K562 (cell line): ENCODE data around the gene SLC22A23. TPM values are rescaled to one million over a fixed set of nuclear protein-coding genes. Genes with fewer than 3 reads are reported as not detected.

Experiments used
- ATAC-seq: fragments of 200-7000 bp; cut with Tn5 transposase; 3 replicates; pipeline ENCODE4 v1.9.1; 2020; ENCODE audit warnings: moderate library complexity
- BruUV-seq: library from RNA; stranded (reverse); fragments of 400-500 nt; replicated peaks from 2 replicates; lab custom pipeline; 2021; lab: Mats Ljungman, UMichigan
- CTCF ChIA-PET: fragments of 300-600 bp; formaldehyde crosslinking; extraction: SDS; loops from one replicate; lab custom pipeline; 2021; ENCODE audit warnings: low intra/inter-chr PET ratio; lab: Yijun Ruan, JAX
- POLR2A ChIA-PET: fragments of 300-600, 350-650 bp; sonication (Branson Sonifier 250); formaldehyde crosslinking; extraction: SDS; loops from one replicate; lab custom pipeline; 2021; ENCODE audit warnings: antibody characterized with exemption, inconsistent platforms; lab: Yijun Ruan, JAX
- DNase-seq, 4 experiments: peaks; one replicate each; pipeline versions ENCODE4 v3.0.0 to v3.0.0-alpha.2; 2011 to 2018; ENCODE audit warnings: low spot score in 3 of 4, mixed read lengths in 3 of 4; ENCODE audit errors: extremely low read depth in 1 of 4
- FAIRE-seq: peaks from 2 replicates; lab custom pipeline; 2011; peaks lifted over from hg19 to GRCh38; lab: Jason Lieb, UNC
- H2AFZ ChIP-seq: 2 replicates; pipeline ENCODE4 v1.6.0; 2011; ENCODE audit warnings: low read depth, low read length, control low read depth, inconsistent platforms
- H3K27ac ChIP-seq: fragments of 200-600 bp; 3 replicates; pipeline ENCODE4 v1.8.0; 2011; ENCODE audit warnings: low read depth, mild to moderate bottlenecking, control low read depth, inconsistent platforms, low read length, moderate library complexity, mixed read lengths; ENCODE audit errors: extremely low read depth
- H3K27me3 ChIP-seq, 2 experiments: fragments of 300-600 bp in 1 of 2; 2 replicates in 1 of 2; 3 replicates in 1 of 2; pipeline versions ENCODE4 v1.6.0 to v1.8.0; 2011; ENCODE audit warnings: inconsistent platforms in 2 of 2, low read length in 2 of 2, mild to moderate bottlenecking in 1 of 2, mixed read lengths in 1 of 2, moderate library complexity in 1 of 2; ENCODE audit not compliant: control insufficient read depth in 2 of 2, insufficient read depth in 2 of 2
- H3K36me3 ChIP-seq: fragments of 300-600 bp; 3 replicates; pipeline ENCODE4 v1.8.0; 2011; ENCODE audit warnings: mild to moderate bottlenecking, low read length, inconsistent platforms; ENCODE audit not compliant: control insufficient read depth, insufficient read depth
- H3K4me1 ChIP-seq, 2 experiments: fragments of 200-600 bp in 1 of 2; replicated peaks in 1 of 2; 2 replicates in 1 of 2; 3 replicates in 1 of 2; pipeline versions ENCODE4 v1.5.1 to v1.8.0; 2011; ENCODE audit warnings: inconsistent platforms in 2 of 2, low read length in 2 of 2, mild to moderate bottlenecking in 1 of 2, mixed read lengths in 1 of 2, moderate library complexity in 1 of 2; ENCODE audit not compliant: control insufficient read depth in 2 of 2, insufficient read depth in 2 of 2
- H3K4me2 ChIP-seq: 2 replicates; pipeline ENCODE4 v1.6.1; 2011; ENCODE audit warnings: low read length, control low read depth, inconsistent platforms, mixed read lengths; ENCODE audit not compliant: insufficient read depth
- H3K4me3 ChIP-seq: fragments of 200-600 bp; sonication (generic), shearing (Covaris generic); 2 replicates; pipeline ENCODE4 v1.5.1; 2016; ENCODE audit warnings: control low read depth, inconsistent platforms
- H3K79me2 ChIP-seq: fragments of 200-600 bp; 3 replicates; pipeline ENCODE4 v1.8.0; 2011; ENCODE audit warnings: low read length, inconsistent platforms; ENCODE audit not compliant: control insufficient read depth, insufficient read depth
- H3K9ac ChIP-seq, 2 experiments: 2 replicates each; pipeline versions ENCODE4 v1.6.0 to v1.6.1; 2011; ENCODE audit warnings: low read depth in 2 of 2, low read length in 2 of 2, control low read depth in 1 of 2, inconsistent platforms in 1 of 2, mild to moderate bottlenecking in 1 of 2, mixed read lengths in 1 of 2; ENCODE audit not compliant: insufficient read depth in 1 of 2
- H3K9me1 ChIP-seq: one replicate; pipeline ENCODE4 v1.6.0; 2011; ENCODE audit warnings: inconsistent platforms, mild to moderate bottlenecking, low read length, moderate library complexity; ENCODE audit not compliant: control insufficient read depth, insufficient read depth
- H3K9me3 ChIP-seq: replicated peaks from 2 replicates; pipeline ENCODE4 v1.5.1; 2011; ENCODE audit warnings: low read depth, low read length, inconsistent platforms; ENCODE audit not compliant: control insufficient read depth, insufficient read depth
- H4K20me1 ChIP-seq: replicated peaks from 2 replicates; pipeline ENCODE4 v1.6.1; 2011; ENCODE audit warnings: low read length, inconsistent platforms, mixed read lengths; ENCODE audit not compliant: control insufficient read depth, insufficient read depth
- BHLHE40 ChIP-seq: IDR thresholded peaks from 2 replicates; pipeline ENCODE4 v1.6.1; 2011; ENCODE audit warnings: low read length, improper control_type of control experiment
- CEBPB ChIP-seq: fragments of 450-650 bp; IDR thresholded peaks from 2 replicates; pipeline ENCODE4 v1.6.1; 2016; ENCODE audit warnings: missing genetic modification characterization, missing compliant biosample characterization
- CHCHD3 ChIP-seq: fragments of 250-450 bp; sonication (Bioruptor Pico); IDR thresholded peaks from 2 replicates; pipeline ENCODE4 v2.1.2; 2022; ENCODE audit warnings: mild to moderate bottlenecking
- EGR1 ChIP-seq: fragments of 450-650 bp; conservative IDR thresholded peaks from 2 replicates; pipeline ENCODE4 v1.6.1; 2017; ENCODE audit warnings: mild to moderate bottlenecking
- ETV6 ChIP-seq, 3 experiments: fragments of 150-350 bp in 1 of 3; sonication (generic) in 1 of 3; formaldehyde crosslinking in 1 of 3; IDR thresholded peaks; 2 replicates each; pipeline versions ENCODE4 v1.6.1 to v1.8.0; 2014 to 2022; ENCODE audit warnings: borderline replicate concordance in 2 of 3, low read depth in 2 of 3, antibody characterized with exemption in 1 of 3, low read length in 1 of 3, mild to moderate bottlenecking in 1 of 3, missing genetic modification reagents in 1 of 3
- GATAD2A ChIP-seq: fragments of 450-650 bp; IDR thresholded peaks from 2 replicates; pipeline ENCODE4 v1.6.1; 2017
- KDM1A ChIP-seq, 2 experiments: fragments of 450-650 bp; IDR thresholded peaks; 2 replicates each; pipeline ENCODE4 v1.6.1; 2016; ENCODE audit warnings: mild to moderate bottlenecking in 2 of 2
- MTA2 ChIP-seq: fragments of 450-650 bp; IDR thresholded peaks from 2 replicates; pipeline ENCODE4 v1.6.1; 2016; ENCODE audit warnings: low read depth
- PHF21A ChIP-seq: fragments of 450-650 bp; IDR thresholded peaks from 2 replicates; pipeline ENCODE4 v1.6.1; 2017; ENCODE audit warnings: low read depth, borderline replicate concordance
- SMAD4 ChIP-seq: fragments of 250-450 bp; sonication (Bioruptor Pico); conservative IDR thresholded peaks from 2 replicates; pipeline ENCODE4 v1.8.0; 2021; ENCODE audit warnings: inconsistent platforms, mild to moderate bottlenecking, moderate library complexity
- SP2 ChIP-seq: IDR thresholded peaks from 2 replicates; pipeline ENCODE4 v1.6.1; 2011; ENCODE audit warnings: mild to moderate bottlenecking, low read depth, low read length, moderate library complexity; ENCODE audit not compliant: poor library complexity, severe bottlenecking; ENCODE audit errors: extremely low read depth
- THRAP3 ChIP-seq: fragments of 450-650 bp; IDR thresholded peaks from 2 replicates; pipeline ENCODE4 v1.6.1; 2016; ENCODE audit warnings: mild to moderate bottlenecking, inconsistent platforms, borderline replicate concordance
- WHSC1 ChIP-seq: IDR thresholded peaks from one replicate; pipeline ENCODE4 v1.6.1; 2012; ENCODE audit warnings: low read length, control low read depth, inconsistent platforms
- ZNF239 ChIP-seq: fragments of 250-450 bp; sonication (Bioruptor Pico); IDR thresholded peaks from 2 replicates; pipeline ENCODE4 v1.4.0; 2020; ENCODE audit warnings: mild to moderate bottlenecking
- WGBS: fragments of 100-300 bp; shearing (Covaris generic); methylation state at CpG from one replicate; pipeline ENCODE4 v1.1.6; 2016; ENCODE audit warnings: low coverage, mixed read lengths; ENCODE audit not compliant: insufficient coverage; ENCODE audit errors: missing lambda C conversion rate; 5-methylcytosine and 5-hydroxymethylcytosine counted together
- in situ Hi-C: fragments of 300-500 bp; cut with MboI; formaldehyde crosslinking; loops from 4 replicates; pipeline ENCODE4 v1.15.0; 2018; ENCODE audit warnings: inconsistent platforms, mixed read lengths
- intact Hi-C: fragments of 100-400 bp; cut with micrococcal nuclease; formaldehyde crosslinking; loops from 2 replicates; pipeline ENCODE4 v1.14.2; 2022
- polyA plus RNA-seq, 8 experiments: library from polyadenylated mRNA; depleted of rRNA in 4 of 8; stranded (reverse) in 5 of 8; unstranded in 3 of 8; fragments of >200 nt; fragmentation: Nextera tagmentation in 2 of 8; fragmentation: Illumina TruSeq in 1 of 8; extraction: Ambion mirVana in 2 of 8; extraction: Trizol in 1 of 8; gene quantifications; 2 replicates each; pipeline versions ENCODE4 v1.2.1 to v1.2.3, GENCODE V29; 2011 to 2014; ENCODE audit warnings: inconsistent platforms in 1 of 8, missing spikeins in 1 of 8
- total RNA-seq, 7 experiments: library from RNA; depleted of rRNA in 6 of 7; stranded (reverse); fragments of >200 nt in 6 of 7; fragmentation: Illumina TruSeq in 2 of 7; extraction: Trizol in 2 of 7; gene quantifications; 2 replicates each; pipeline versions ENCODE4 v1.2.1 to v1.2.3, GENCODE V29; 2011 to 2021; ENCODE audit warnings: low replicate concordance in 1 of 7
- TF ChIP-seq, protein P1 (sequence below): sonication (generic); formaldehyde crosslinking; IDR thresholded peaks from 2 replicates; pipeline ENCODE4 v1.8.0; 2022; ENCODE audit warnings: mild to moderate bottlenecking, low read depth, missing genetic modification reagents
- TF ChIP-seq, protein P2 (sequence below): fragments of 450-650 bp; IDR thresholded peaks from 2 replicates; pipeline ENCODE4 v1.6.1; 2016
- TF ChIP-seq, protein P3 (sequence below): sonication (generic); formaldehyde crosslinking; IDR thresholded peaks from 2 replicates; pipeline ENCODE4 v1.5.0; 2020; ENCODE audit warnings: missing genetic modification reagents
- TF ChIP-seq, protein P4 (sequence below): sonication (generic); formaldehyde crosslinking; IDR thresholded peaks from 2 replicates; pipeline ENCODE4 v1.8.1; 2023; ENCODE audit warnings: mild to moderate bottlenecking, missing genetic modification reagents

The SLC22A23 gene
- total and polyA plus RNA-seq, 9 of the 15 experiments (the other 6 are each of a cell fraction or from before 2014, with no cell fraction given) = 0.30 to 8.7 (median 2.5) TPM

DNA sequence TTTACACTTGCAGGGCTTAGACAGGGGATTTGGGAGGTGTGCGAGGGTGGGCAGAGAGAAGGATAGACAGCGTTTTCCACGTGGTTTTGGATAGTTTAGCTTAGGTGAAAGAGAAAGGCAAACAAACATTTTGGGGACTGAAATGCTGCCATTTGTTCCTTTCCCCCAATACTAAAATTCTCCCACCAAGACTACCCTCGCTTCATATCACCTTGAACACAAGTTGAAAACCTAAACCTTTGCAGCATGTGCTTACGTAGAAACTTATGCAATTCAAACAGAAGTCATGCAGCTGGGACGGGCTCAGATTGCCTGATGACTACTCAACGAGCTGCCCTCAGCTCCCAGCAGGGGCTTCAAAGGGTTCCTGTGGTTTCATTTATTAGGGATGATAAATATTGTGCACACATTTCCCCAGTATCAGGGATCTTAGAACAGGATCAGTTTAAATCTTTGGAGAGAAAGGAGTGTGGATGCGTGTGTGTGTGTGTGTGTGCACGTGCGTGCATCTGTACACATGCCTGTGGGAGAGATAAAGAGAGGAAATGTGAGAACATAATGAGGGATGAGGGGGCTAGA lies 77.3 kb downstream of the SLC22A23 start:
- POLR2A ChIA-PET = interaction anchor here (1.0 to 2.6 kb wide), 3 partner anchors 11 to 16 kb away, joined by 3 to 10 read pairs (median 4); no protein-coding TSS in a partner anchor
- Histone ChIP-seq H3K9me3 (no peaks in the 10 kb centered on the region), H3K4me1 (peaks cover 24 to 50% of the 10 kb centered on the region in 2 experiments), H3K4me3 (no peak overlapping the region), H3K4me2 (no peak overlapping the region), H3K9ac (no peak overlapping the region), H3K36me3 (no peaks in the 10 kb centered on the region), H3K27me3 (no peaks in the 10 kb centered on the region), H3K27ac (no peak overlapping the region), H3K79me2 (no peaks in the 10 kb centered on the region), H2AFZ (no peak overlapping the region), H3K9me1 (no peaks in the 10 kb centered on the region), H4K20me1 (no peaks in the 10 kb centered on the region)
- DNase-seq (no peak), ATAC-seq (no peak), FAIRE-seq (no peak)
- no TSS peak for BruUV-seq
- CTCF ChIA-PET = no interaction called here
- in situ Hi-C loops = no loop called here
- intact Hi-C loops = loop anchor here (5.0 kb wide), 1 partner anchor 353 kb away; no protein-coding TSS in a partner anchor
- WGBS = 37% methylated on average over 10 of the region's 10 CpGs
- TF ChIP-seq, protein P1, sequence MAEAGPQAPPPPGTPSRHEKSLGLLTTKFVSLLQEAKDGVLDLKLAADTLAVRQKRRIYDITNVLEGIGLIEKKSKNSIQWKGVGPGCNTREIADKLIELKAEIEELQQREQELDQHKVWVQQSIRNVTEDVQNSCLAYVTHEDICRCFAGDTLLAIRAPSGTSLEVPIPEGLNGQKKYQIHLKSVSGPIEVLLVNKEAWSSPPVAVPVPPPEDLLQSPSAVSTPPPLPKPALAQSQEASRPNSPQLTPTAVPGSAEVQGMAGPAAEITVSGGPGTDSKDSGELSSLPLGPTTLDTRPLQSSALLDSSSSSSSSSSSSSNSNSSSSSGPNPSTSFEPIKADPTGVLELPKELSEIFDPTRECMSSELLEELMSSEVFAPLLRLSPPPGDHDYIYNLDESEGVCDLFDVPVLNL (CRISPR knock-in tag) = no peak
- TF ChIP-seq, protein P2, sequence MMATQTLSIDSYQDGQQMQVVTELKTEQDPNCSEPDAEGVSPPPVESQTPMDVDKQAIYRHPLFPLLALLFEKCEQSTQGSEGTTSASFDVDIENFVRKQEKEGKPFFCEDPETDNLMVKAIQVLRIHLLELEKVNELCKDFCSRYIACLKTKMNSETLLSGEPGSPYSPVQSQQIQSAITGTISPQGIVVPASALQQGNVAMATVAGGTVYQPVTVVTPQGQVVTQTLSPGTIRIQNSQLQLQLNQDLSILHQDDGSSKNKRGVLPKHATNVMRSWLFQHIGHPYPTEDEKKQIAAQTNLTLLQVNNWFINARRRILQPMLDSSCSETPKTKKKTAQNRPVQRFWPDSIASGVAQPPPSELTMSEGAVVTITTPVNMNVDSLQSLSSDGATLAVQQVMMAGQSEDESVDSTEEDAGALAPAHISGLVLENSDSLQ = no peak
- TF ChIP-seq ETV6 (IDR thresholded peaks at IDR 0.05; ENCODE audit: borderline replicate concordance in 1 of 2, low read depth in 2 of 2, low read length in 1 of 2) (no peak), ETV6 (CRISPR knock-in tag; IDR thresholded peaks at IDR 0.05; ENCODE audit: borderline replicate concordance) (no peak), GATAD2A (no peak), SMAD4 (CRISPR knock-in tag) (0 out of 2 replicates have a peak, but pooled peaks have one; percentile 20), WHSC1 (no peak), CHCHD3 (no peak), THRAP3 (no peak), EGR1 (no peak), MTA2 (no peak), KDM1A (IDR thresholded peaks at IDR 0.05) (peak in 1 of 2 experiments; percentile 30; a peak in 1 of 4 replicates), SP2 (no peak), BHLHE40 (peak; percentile 81), CEBPB (peak; percentile 39), PHF21A (no peak), ZNF239 (CRISPR knock-in tag) (no peak)
- TF ChIP-seq, protein P3, sequence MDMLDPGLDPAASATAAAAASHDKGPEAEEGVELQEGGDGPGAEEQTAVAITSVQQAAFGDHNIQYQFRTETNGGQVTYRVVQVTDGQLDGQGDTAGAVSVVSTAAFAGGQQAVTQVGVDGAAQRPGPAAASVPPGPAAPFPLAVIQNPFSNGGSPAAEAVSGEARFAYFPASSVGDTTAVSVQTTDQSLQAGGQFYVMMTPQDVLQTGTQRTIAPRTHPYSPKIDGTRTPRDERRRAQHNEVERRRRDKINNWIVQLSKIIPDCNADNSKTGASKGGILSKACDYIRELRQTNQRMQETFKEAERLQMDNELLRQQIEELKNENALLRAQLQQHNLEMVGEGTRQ (CRISPR knock-in tag) = no peak
- TF ChIP-seq, protein P4, sequence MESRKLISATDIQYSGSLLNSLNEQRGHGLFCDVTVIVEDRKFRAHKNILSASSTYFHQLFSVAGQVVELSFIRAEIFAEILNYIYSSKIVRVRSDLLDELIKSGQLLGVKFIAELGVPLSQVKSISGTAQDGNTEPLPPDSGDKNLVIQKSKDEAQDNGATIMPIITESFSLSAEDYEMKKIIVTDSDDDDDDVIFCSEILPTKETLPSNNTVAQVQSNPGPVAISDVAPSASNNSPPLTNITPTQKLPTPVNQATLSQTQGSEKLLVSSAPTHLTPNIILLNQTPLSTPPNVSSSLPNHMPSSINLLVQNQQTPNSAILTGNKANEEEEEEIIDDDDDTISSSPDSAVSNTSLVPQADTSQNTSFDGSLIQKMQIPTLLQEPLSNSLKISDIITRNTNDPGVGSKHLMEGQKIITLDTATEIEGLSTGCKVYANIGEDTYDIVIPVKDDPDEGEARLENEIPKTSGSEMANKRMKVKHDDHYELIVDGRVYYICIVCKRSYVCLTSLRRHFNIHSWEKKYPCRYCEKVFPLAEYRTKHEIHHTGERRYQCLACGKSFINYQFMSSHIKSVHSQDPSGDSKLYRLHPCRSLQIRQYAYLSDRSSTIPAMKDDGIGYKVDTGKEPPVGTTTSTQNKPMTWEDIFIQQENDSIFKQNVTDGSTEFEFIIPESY (CRISPR knock-in tag) = no peak
